HG02943 (cell line): ENCODE data around the gene ANO3.

Experiments
- ATAC-seq: cut with Tn5 transposase; IDR thresholded peaks from one replicate; pipeline ENCODE4 v1.9.1; 2021; ENCODE audit warnings: mild to moderate bottlenecking, low read depth, moderate library complexity; ENCODE audit not compliant: unreplicated experiment

The ANO3 gene

DNA sequence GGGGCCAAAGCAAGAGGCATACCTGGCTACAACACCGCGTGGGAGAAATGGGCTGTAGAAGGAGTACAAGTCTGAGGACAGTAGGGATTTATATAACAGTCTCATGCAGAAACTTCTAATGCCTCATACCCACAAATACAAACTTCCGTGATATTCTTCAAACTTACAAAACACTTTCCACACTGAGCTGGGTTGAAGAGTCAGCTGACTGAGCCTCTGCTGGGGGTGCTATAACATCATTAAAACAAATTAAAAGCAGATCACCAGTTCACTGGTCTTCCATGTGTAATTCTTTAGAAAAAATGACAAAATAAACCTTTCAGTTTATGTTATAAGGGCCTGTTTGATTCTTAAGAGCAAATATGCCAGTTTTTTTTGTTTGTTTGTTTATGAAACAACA is 148.1 kb downstream of the ANO3 start:
- no peak for ATAC-seq

DNA sequence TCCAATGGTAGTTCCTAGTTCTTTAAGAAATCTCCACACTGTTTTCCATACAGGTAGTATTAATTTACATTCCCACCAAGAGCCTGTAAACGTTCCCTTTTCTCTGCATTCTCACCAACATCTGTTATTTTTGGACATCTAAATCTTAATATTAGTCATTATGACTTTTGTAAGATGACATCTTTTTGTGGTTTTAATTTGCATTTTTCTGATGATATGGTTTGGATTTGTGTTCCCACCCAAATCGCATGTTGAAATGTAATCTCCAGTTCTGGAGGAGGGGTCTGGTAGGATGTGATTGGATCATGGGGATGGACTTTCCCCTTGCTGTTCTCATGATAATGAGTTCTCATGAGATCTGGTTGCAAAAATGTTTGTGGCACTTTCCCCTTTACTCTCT is 151.2 kb downstream of the ANO3 start:
- no peak for ATAC-seq

DNA sequence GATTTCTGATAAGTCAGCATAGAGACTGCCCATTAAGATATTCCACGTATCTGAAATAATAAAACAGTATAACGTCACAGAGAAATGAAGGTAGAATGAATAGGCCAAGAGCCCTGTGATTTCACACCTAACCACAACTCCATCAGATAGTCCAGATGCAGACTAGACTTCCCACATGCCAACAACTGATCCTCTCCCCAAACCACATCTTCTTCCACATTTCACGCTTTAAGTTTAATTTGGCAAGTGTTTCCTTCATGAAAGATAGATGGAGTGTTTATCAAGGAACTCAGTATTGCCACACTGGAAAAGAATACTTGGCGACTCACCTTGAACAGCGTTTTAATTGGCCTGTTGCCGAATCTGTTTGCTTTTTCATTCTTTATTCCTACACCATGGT is 158.6 kb downstream of the ANO3 start:
- ATAC-seq: no peak

DNA sequence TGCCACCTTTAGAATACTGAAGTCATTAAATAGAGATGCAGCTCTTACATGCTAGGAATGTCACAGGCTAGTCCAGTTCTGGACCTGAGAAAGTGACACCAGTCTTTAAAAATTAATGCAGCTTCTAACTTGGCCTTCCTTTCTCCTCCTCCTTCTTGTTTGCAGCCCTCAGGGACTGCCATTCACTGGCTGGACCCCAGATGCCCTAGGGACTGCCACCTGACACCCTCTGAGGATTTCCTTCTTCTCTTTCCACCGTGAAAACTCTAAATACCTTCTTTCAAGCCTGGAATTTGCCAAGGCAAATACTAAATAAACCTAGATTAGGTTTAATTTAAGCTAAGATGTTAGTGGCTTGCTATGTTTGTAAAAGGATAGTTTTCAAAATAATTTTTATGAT is 161.7 kb downstream of the ANO3 start:
- no peak for ATAC-seq

DNA sequence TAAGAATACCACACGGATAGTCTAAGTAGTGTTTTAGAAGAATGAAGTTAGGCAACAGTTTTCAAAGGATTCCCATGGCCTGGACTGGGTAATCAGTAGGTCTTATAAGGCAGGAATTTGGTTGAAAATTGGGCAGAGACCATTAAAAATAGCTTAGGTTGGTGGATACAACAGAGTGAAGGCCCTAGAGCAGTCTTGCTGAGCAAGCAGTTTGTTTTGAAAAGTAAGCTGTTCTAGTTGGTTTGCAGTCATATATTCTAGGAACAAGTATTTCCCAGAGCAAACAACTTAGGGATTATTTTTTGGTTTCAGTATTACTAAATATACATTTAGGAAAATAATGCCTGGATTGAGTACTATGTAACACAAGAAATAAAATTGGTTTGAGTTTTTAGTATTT is 175.3 kb downstream of the ANO3 start:
- ATAC-seq: no peak

DNA sequence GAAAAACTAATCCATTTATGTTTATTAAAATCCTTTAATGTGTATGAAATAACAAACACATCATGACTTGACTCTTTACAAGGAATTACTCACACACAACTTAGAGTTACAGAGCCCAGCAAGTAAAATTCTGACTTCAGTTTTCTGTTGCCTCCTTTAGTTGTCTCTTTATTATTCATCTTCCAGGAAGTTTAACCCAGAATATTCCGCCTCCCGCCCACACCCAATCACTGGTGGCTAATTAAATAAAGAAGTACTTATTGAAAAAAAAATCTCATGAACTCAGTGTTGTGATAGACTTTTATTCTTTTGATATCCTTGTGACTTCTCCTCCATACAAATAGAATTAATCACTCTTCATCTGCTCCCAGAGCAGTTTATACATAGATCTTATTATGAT is 178.2 kb downstream of the ANO3 start:
- ATAC-seq: no peak

DNA sequence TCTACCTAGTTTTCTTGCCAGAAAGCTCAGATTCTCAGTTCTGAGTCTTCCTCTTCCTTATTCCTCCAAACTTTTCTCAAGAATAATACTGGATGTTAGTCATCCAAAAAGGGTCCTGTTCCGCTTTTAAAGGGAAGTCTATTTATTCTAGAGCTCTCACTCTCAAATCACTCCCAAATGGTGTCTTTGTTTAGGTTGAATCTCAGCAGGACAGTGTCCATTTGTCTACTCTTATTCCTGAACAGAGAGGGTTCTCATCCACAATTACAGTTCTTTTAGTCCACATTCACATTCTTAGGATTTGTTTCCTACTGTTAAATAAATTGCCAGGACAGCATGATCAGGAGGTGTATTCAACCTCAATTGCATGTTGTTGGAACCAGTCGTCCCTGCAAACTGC is 178.8 kb downstream of the ANO3 start:
- no peak for ATAC-seq

DNA sequence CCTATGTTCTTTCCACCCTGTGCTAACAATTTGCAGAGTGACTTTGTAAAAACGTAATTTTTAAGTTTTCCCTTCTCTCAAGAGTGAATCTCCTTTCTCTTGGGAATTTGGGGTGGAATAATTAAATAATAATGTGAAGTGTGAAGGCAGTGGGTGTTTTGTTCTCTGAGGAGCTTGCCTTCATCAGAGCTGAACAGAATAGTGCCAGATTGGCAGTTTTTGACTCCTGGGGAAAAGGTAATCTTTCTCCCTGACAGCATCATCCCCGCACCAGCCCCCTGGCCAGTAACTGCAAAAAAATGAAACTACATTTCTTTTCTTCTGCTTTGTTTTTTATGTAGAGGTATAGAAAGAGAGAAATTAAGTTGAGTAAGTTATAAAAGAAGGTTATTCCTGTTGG is 180.3 kb downstream of the ANO3 start:
- ATAC-seq: no peak

DNA sequence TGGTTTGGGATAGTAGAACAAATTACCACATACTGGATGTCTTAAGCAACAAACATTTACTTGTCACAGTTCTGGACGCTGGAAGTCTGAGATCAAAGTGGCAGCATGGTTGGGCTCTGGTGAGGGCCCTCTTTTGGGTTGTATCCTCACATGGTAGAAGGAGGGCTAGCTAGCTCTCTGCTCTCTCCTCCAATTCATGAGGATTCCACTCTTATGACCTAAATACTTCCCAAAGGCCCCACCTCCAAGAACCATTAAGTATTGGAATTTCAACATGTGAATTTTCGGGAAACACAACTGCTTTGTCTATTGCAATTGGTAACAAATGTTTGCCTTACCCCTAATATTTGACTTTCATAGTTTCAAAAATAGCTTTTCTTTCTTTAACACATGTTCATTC is 187.5 kb downstream of the ANO3 start:
- no peak for ATAC-seq

DNA sequence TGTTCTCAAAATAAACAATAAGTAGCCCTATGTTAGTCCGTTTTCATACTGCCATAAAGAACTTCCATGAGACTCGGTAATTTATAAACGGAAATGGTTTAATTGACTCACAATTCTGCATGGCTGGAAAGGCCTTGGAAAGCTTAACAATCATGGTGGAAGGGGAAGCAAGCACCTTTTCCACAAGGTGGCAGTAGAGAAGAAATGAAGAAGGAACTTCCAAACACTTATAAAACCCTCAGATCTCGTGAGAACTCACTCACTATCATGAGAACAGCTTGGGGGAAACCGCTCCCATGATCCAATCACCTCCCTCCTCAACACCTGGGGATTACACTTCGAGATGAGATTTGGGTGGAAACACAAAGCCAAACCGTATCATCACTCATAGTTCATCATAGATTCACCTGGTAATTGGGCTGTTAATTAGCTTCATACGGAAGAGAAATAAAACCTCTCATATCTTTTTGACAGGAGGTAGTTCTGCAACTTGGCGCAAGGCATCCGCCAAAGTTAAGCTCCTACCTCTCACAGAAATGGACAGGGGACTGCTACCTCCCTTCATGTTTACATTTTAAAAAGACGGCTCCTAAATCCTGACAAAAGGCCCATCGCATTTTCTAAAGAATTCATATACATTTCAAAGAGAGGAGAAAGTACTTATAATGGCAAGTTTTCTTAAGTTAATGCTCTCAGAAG is 191.1 kb downstream of the ANO3 start:
- ATAC-seq: no peak

DNA sequence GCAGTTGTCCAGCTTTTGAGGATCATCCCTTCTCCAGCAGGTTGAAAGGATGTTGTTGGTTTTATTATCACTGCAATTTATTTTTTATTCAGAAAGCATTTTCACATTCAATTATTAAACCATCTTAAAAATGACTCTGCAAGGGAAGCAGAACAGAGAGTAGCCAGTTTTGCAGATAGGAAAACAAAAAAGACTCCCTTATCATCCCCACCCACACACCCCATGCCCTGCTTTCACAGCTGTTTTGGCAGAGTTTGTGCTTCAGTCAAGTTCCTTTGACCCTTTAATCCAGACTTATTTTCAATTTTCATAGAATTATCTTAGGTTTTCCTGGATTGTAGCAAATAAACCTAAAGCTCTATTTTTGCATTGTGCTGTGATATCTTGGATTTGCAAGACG is 195.8 kb downstream of the ANO3 start:
- ATAC-seq: no peak

DNA sequence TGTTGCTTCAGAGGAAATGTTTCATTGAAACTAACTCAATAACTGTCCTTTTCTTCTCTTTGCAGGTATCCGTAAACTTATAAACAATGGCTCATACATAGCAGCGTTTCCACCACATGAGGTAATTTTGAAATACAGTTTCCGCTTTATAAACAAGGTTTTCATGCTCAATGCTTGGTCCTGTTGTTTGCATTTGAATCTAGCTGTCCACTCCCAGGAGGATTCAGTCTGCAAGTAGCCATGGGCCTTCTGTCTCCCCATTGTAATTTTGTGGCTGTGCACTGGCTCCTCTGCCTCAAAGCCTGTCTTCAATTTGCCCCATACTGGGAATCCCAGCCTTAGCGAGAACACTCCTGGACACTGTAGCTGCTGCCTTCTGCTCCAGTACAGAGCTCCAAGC is 205.4 kb downstream of the ANO3 start:
- ATAC-seq: no peak

DNA sequence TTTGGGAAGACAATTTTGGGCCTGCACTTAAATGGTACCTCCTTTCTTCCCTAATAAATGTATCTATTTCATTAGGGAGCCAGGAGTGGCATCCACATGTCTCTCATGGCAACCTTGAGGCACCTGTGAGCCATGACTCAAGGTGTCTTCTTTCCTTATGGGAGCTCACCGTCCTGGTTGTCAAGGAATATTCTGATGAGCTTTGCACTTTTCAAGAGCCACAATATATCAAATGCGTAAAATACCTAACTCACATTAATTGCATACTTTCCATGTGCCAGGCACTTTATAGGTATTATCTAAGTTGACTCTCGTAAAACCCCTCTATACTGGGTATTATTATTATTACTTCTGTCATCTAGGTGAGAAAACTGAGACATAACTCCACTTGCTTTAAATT is 207.6 kb downstream of the ANO3 start:
- ATAC-seq: no peak

DNA sequence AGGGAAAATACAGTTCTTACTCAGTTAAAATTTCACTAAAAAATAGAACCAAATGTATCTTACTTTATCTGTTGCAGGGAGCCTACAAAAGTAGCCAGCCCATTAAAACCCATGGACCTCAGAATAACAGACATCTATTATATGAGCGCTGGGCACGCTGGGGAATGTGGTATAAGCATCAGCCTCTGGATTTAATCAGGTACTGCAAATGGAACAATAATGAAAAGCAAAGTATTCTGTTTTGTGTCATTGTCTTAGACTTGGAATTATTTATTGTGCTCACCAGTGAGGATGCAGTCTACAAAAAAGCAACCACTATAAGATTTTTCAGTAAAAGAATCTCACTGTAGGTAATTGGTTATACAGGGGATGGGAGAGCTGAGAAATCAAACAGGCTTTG is 209.9 kb downstream of the ANO3 start:
- no peak for ATAC-seq

DNA sequence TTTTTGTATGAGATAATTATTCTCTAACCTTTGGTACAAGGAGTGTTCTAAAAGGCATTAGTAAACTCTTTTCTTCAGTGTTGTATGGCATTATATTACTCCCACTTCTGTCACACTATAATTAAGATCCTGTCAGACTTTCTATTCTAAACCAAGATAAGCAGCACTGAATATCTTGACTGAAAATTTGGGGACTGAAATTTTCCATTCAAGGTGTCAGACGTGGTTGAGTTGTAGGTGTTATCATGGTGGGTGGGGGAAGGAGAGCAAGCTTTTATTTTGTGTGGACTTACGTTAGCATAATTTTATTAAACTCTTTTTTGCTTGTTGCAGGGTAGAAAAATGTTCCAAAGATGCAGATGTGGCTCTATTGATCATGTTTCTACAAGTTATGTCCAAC is 217.2 kb downstream of the ANO3 start:
- no peak for ATAC-seq

DNA sequence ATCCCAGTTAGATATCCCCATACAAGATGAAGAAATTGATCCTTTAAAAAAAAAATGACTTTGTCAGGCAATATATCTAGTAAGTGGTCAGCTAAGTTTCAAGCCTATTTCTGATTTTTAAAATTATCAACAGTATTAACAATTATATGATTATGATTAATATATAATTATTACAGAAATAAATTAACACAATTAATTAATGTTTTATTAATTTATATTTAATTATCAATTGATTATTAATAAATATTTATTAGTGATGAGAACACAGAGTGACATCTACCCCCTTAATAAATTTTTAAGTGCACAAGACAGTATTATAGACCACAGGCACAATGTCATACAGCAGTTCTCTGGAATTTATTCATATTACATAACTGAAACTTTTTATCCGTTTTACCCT is 218.1 kb downstream of the ANO3 start:
- ATAC-seq: no peak

DNA sequence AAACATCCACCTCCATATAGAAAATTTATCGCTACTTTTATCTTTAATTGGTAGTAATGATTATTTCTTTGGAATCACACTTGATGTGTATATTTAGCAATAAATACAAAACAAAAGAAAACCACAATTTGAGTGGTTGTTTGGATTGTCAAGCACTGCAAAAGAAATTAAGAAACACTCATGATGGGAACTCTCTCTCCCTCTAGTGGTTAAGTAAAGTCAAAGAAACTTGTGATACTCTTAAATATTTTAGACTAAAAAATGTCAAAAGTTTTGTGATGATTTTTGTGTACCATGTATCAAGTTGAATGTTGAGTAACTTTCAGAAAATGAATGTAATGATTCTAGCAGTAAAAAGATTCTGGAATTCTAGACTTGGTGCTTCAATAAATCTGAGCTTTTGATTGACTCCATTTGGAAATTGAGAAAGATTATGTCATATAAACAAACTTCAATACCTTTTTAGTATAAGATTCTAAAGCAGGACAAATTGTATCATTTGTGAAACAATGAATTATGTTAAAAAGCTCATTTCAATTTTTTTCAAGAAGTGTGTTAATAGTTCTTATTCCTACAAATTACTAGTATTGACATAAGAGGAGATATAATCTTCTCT is 219.4 kb downstream of the ANO3 start:
- ATAC-seq: no peak

DNA sequence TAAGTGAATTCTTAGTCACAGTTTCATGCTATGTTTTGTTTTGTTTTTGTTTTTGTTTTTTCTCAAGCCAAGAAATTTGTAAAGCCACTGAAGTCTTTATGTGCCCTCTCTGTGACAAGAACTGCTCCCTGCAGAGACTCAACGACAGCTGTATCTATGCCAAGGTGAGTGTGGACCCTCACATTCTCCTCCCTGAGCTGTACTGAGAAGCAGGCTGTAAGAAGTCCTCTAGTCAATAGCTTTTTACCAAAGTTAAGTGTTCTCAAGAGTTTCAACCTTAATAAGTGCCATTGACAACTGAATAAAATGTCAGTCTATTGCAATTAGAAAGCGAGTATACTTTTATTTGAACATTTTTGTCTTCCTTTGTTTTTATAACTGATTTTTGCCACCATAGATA is 221.3 kb downstream of the ANO3 start:
- no peak for ATAC-seq

DNA sequence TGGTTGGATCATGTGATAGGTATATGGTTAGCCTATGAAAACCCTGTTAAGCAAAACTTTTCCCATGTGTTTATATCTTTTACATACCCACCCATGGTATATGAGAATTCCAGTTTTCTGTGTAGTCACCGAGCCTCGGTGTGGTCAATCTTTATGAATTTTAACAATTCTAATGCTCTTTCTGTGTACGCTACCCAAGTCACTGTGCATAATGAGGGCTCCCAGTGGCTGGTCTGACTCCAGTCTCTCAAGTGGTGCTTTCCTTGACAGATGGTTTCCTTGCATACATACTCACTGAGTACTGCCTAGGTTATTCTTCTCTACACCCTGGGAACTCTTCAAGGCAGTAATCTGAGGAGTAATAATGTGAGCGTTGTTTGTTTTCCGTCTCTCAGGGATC is 222.5 kb downstream of the ANO3 start:
- no peak for ATAC-seq

DNA sequence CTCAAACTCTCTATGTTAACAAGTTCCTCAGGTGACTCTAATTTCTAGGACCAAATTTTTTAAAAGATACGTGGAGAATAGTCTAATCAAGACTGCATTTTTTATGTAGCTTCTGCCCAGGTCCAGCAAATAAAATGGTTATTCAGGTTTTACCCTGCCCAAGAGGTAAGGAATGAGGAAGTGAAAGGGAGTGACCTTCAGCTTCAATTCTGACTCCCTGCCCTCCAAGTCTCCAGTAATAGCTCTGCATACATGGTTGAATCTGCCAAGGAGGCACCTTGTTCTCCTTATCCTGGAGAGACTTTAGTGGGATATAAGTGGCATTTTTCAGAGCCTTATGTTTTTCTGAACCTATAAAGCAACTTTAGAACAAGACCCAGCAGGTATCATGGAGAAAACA is 224.7 kb downstream of the ANO3 start:
- ATAC-seq: no peak

DNA sequence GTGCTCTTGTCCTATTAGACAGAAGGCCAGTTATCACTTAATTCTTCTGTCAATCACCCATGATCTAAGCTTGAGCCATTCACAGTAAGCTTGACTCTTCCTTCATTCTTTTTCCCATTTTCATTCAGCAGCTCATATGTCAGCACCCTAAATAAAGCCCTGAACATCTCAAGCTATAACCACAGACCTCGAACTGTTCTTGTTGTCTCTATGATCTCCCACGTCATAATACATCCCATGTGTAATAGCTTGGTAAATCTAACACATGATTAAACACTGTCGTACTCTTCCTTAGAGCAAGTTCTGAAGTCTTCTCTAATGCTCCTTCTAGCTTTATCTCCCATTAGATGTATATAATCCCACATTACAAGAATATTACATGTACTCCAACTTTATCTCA is 225.7 kb downstream of the ANO3 start:
- no peak for ATAC-seq

DNA sequence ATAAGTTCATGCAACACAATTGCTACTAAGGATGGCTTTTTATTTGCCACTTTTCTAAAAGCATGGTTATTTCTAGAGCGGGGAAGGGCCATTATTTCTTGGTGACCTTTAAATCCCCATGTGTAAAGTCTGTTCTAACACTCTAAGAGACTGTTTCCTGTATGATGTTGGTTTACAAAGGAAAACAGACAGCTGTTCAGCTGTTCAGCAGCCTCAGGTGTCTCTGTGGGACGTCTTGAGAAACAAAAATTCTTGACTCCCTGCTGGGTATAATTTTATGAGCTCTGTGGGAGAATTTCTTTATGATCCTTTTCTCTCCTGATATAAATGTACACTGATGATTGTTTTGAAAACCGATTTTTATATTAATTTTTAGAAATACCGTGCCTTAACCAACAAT is 226.3 kb downstream of the ANO3 start:
- no peak for ATAC-seq

DNA sequence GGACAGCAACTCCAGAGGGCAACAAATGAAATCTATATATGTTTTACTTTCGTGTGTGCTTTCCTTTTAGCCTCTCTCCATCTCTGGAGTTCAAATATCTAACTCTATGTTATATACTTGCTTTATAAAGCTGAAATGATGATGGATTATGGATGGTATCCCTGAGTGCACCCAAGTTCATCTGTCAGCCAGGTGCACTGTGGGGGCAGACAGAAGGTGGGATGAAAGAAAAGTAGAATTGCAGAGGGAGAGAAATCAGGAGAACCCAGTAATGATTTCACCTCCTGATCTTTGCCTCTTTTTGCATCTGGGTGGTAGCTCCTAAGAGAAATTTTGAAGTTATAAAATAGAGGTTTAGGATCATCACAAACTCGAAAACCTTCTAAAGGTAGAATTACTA is 237.7 kb downstream of the ANO3 start:
- ATAC-seq: no peak
